Measurements from ENCODE around the gene PHLDB1.
"Not testable (repeated sequence)": the region's sequence is repeated elsewhere in the genome, so short reads cannot be mapped to it uniquely, and the experiment has no call there.

PHLDB1 gene

DNA sequence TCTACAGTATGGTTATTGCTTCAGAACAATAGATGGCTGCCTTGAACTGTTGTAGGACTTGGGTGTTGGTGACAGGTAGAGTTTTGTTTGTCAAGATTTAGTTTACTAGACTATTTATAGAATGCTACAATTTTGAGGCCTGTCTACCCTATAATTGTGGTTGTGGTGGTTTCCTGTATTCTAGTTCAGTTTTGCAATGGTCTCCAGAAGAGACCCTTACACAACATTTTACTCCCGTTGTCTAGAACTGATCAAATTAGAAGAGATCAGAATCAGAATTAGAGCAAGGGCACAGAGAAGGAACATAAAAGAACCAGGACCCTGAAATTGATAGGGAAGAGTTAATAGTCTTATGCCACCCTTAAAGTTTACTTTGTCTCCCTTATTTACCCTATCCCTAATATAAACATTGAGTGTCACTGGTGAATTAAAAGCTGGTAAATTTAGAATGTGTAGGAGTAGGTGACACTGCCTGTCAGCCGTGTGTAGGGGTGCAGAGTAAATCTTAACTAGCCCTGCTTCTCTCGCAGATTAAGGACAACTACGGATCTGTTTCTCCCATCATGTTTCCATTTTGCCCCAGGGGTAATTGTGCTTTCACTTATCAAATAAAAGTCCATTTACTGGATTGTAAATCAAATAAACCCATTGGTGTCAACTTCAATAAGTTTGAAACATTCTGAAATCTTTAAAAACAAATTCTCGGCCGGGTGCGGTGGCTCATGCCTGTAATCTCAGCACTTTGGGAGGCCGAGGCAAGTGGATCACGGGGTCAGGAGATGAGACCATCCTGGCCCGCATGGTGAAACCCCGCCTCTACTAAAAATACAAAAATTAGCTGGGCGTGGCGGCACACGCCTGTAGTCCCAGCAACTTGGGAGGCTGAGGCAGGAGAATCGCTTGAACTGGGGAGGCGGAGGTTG is 10.9 kb upstream of the PHLDB1 start:
- DNase-seq (ENCODE audit: low read depth), result no peak
- no peak overlapping the region for H3K4me3 ChIP-seq (ENCODE audit: low read depth, low read length)
- TF ChIP-seq, protein P1, sequence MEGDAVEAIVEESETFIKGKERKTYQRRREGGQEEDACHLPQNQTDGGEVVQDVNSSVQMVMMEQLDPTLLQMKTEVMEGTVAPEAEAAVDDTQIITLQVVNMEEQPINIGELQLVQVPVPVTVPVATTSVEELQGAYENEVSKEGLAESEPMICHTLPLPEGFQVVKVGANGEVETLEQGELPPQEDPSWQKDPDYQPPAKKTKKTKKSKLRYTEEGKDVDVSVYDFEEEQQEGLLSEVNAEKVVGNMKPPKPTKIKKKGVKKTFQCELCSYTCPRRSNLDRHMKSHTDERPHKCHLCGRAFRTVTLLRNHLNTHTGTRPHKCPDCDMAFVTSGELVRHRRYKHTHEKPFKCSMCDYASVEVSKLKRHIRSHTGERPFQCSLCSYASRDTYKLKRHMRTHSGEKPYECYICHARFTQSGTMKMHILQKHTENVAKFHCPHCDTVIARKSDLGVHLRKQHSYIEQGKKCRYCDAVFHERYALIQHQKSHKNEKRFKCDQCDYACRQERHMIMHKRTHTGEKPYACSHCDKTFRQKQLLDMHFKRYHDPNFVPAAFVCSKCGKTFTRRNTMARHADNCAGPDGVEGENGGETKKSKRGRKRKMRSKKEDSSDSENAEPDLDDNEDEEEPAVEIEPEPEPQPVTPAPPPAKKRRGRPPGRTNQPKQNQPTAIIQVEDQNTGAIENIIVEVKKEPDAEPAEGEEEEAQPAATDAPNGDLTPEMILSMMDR (IDR thresholded peaks at IDR 0.05; ENCODE audit: insufficient read depth, low read depth, low read length, missing control alignments), result no peak

DNA sequence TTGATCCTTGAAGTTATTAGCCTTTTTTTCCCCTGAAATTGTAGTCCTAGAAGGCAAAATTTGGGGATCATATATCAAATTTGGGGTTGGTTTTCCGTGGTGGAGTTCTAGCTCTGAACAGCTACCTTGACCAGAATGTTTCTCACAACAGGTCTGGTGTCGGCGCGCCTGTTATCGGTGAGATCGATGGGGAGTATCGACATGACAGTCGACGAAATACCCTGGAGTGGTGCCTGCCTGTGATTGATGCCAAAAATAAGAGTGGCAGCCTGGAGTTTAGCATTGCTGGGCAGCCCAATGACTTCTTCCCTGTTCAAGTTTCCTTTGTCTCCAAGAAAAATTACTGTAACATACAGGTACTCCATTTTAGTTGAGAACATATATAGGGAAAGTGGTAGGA is 9.9 kb upstream of the PHLDB1 start:
- no peak overlapping the region for H3K4me3 ChIP-seq (ENCODE audit: low read depth, low read length)
- no peak for DNase-seq (ENCODE audit: low read depth)
- TF ChIP-seq, protein P1 (IDR thresholded peaks at IDR 0.05; ENCODE audit: insufficient read depth, low read depth, low read length, missing control alignments), result no peak

DNA sequence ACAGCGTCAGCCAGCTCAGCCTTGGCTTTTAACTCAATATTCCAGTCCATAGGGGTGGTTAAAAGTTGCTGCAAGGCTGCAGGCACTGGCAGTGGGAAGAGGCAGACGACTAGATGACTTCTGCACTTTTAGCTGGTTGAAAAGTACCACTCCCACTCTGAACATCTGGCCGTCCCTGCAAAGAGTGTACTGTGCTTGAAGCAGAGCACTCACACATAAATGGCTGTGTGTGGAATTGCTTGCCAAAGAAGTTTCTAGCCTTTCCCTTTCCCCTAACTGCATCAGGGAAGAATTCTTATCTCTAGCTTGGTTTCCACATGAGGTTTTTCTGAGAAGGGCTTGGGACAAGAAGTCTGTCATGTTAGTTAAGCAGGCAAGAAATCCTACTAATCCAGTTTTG is 5.1 kb upstream of the PHLDB1 start:
- no peak overlapping the region for H3K4me3 ChIP-seq (ENCODE audit: low read depth, low read length)
- TF ChIP-seq, protein P1 (IDR thresholded peaks at IDR 0.05; ENCODE audit: insufficient read depth, low read depth, low read length, missing control alignments), result no peak
- no peak for DNase-seq (ENCODE audit: low read depth)

DNA sequence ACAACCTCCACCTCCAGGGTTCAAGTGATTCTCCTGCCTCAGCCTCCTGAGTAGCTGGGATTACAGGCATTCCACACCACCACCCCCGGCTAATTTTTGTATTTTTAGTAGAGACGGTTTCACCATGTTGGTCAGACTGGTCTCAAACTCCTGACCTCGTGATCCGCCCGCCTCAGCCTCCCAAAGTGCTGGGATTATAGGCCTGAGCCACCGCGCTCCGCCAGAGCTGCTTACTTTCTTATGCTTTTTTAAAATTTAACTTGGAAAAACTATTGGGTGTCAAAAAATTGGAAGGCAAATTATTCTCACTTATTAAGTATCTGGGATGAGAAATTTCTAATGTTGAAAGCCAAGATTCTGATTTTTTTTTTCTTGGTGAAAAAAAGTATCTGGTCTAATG is 3.7 kb upstream of the PHLDB1 start:
- H3K4me3 ChIP-seq (ENCODE audit: low read depth, low read length); DNase-seq (ENCODE audit: low read depth): not testable (repeated sequence)

DNA sequence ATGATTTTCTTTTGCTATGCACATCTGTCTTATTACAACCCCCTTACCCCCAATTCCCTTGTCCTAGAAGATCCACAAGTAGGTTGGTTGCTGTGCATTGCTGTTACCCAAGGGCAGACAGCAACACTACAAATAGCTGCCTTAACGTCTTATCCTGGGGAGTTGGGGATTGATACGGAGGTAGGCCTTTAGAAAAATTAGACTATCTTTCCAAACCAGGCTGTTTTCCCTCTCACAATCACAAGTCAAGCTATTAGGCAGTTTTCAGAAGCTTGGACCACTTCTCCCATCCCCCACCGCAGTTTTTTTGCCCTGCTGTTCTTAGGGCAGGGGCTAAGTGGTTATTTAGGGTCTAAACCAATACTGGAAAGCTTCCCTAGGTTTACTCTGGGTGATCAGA is 2.8 kb upstream of the PHLDB1 start:
- TF ChIP-seq, protein P1 (IDR thresholded peaks at IDR 0.05; ENCODE audit: insufficient read depth, low read depth, low read length, missing control alignments), result no peak
- no peak for DNase-seq (ENCODE audit: low read depth)
- no peak overlapping the region for H3K4me3 ChIP-seq (ENCODE audit: low read depth, low read length)

DNA sequence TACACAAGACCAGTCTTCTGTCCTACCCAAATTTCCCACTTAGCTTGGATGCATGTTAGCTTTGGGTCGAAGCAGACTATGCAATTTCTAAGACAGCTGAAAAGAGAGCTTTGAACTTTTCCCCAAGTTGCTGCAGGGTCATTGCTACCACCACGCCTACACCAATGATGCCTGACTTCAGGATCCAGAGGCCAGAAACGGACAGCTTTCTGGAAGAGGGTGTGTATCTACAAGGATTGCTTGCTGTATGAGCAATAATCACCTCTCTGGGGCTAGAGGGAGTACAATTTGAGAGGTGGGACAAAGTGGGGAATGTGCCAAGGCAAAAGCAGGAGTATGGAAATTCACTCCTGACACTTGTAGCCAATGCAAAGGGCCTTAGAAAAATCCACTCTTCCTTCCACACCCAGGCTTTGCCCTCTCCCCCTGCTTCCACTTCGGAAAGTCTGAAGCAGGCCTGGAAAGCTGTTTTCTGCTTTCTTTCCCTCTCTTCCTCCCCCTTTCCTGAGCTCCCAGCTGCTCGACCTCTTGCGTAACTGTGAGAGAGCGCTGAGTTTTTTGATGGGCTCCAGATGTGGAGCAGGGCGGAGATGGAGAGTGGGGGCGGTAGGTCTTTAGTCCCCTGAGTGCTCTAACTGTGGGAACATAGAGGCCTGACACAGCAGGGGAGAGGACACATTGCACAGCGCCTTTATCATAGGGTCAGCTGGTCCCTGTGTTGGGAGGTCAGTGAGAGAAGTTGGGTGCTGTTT is 2.1 kb upstream of the PHLDB1 start:
- H3K4me3 ChIP-seq (ENCODE audit: low read depth, low read length), result no peak overlapping the region
- no peak for DNase-seq (ENCODE audit: low read depth)
- TF ChIP-seq, protein P1 (IDR thresholded peaks at IDR 0.05; ENCODE audit: insufficient read depth, low read depth, low read length, missing control alignments), result no peak

DNA sequence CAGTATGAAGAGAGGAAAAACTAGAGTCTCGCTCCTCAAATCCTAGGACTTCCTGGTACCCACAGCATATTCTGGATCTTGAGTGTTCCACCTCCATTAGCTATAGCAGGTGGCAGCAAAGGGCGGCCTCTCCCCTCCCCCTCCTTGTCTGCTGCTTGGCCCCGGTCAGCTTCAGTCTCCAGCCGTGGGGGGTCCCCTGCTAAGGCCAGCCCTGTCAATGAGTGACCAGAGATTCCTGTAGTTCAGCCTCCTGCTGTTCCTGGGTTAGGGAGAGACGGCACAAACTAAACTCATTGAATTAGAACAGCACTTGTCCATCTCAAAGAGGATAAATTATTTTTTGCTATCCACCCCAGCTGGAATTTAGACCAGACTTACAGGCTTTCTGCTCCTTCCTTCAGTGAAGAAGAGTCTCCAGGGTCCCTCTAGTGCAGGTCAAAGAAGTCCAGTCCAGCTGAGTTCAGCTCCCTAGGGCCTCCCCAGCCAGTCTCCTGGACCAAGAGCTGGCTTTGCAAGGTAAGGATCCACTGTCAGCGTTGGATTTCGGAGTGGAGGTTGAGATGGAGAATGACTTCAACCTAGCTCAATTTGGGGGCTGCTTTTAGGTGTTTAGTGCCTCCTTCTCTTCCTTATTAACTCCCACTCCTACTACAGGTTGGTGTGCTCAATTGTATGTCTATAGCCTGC is 1.1 kb upstream of the PHLDB1 start:
- H3K4me3 ChIP-seq (ENCODE audit: low read depth, low read length), result no peak overlapping the region
- DNase-seq (ENCODE audit: low read depth), result no peak
- TF ChIP-seq, protein P1 (IDR thresholded peaks at IDR 0.05; ENCODE audit: insufficient read depth, low read depth, low read length, missing control alignments), result no peak
